Osteocyte (in vitro differentiated cells): Measurements from ENCODE around the gene PDE4B. TPM values are rescaled to one million over a fixed set of nuclear protein-coding genes. Genes with fewer than 3 reads are reported as not detected.

Experiments
- DNase-seq: peaks from one replicate; pipeline ENCODE4 v3.0.0; 2021; ENCODE audit warnings: mixed read lengths; ENCODE audit not compliant: unreplicated experiment; ENCODE audit errors: extremely low spot score
- H3K27ac Mint-ChIP-seq: one replicate; pipeline ENCODE4 v1.8.0; 2021; ENCODE audit warnings: mild to moderate bottlenecking, mixed read lengths; ENCODE audit not compliant: unreplicated experiment
- H3K27me3 Mint-ChIP-seq: one replicate; pipeline ENCODE4 v1.8.0; 2021; ENCODE audit warnings: mixed read lengths; ENCODE audit not compliant: unreplicated experiment
- H3K36me3 Mint-ChIP-seq: one replicate; pipeline ENCODE4 v1.8.0; 2021; ENCODE audit warnings: mixed read lengths; ENCODE audit not compliant: unreplicated experiment
- H3K4me1 Mint-ChIP-seq: one replicate; pipeline ENCODE4 v1.8.0; 2021; ENCODE audit warnings: mixed read lengths; ENCODE audit not compliant: unreplicated experiment
- H3K4me3 Mint-ChIP-seq: one replicate; pipeline ENCODE4 v1.8.0; 2021; ENCODE audit warnings: mild to moderate bottlenecking, moderate library complexity, mixed read lengths; ENCODE audit not compliant: unreplicated experiment
- H3K9me3 Mint-ChIP-seq: one replicate; pipeline ENCODE4 v1.8.0; 2021; ENCODE audit warnings: mixed read lengths; ENCODE audit not compliant: unreplicated experiment
- CTCF ChIP-seq: fragments of 200-600 bp; sonication (generic); IDR thresholded peaks from 2 replicates; pipeline ENCODE4 v1.5.0; 2021; ENCODE audit warnings: antibody characterized with exemption, mild to moderate bottlenecking, moderate library complexity
- total RNA-seq: library from RNA; stranded (reverse); gene quantifications from 2 replicates; pipeline ENCODE4 v1.2.1, GENCODE V29; 2021

Gene PDE4B
- total RNA-seq, 1 donor from 2014 or later: 53.1 TPM

DNA sequence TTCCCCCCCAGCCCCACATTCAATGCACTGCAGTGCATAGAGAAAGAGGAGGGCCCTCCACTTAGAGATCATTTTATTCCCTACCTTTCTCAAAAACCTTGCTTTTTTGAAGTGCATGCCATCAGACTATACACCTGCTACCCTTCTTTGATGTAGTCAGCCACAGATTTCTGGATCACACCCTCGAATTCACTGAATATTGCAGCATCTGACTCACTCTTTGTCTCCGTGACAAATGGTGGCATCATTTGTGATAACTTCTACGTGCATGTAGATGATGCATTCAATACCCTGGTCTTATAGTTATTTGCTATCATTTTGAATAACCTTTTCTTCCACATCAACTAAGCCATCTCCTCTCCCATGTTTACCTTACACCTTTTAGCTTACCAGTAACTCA, 431.0 kb downstream of the PDE4B start:
- Mint-ChIP-seq H3K4me3 (no peak overlapping the region), H3K4me1 (no peaks in the 10 kb centered on the region), H3K9me3 (no peaks in the 10 kb centered on the region), H3K27ac (no peak overlapping the region), H3K27me3 (peaks cover 28% of the 10 kb centered on the region), H3K36me3 (no peaks in the 10 kb centered on the region)
- DNase-seq: no peak
- no peak for TF ChIP-seq CTCF

GRCh38 chr1:66226985-66227384, 434.3 kb downstream of the PDE4B start:
- peaks cover 3% of the 10 kb centered on the region for H3K4me1 Mint-ChIP-seq
- TF ChIP-seq CTCF: no peak
- H3K4me3 Mint-ChIP-seq: no peak overlapping the region
- peaks cover 24% of the 10 kb centered on the region for H3K27me3 Mint-ChIP-seq
- no peaks in the 10 kb centered on the region for H3K9me3 Mint-ChIP-seq
- DNase-seq: no peak
- H3K27ac Mint-ChIP-seq: no peak overlapping the region
- H3K36me3 Mint-ChIP-seq: no peaks in the 10 kb centered on the region

GRCh38 chr1:66227966-66228365, 435.3 kb downstream of the PDE4B start:
- H3K4me1 Mint-ChIP-seq: peaks cover 3% of the 10 kb centered on the region
- DNase-seq: no peak
- no peaks in the 10 kb centered on the region for H3K36me3 Mint-ChIP-seq
- peaks cover 17% of the 10 kb centered on the region for H3K27me3 Mint-ChIP-seq
- H3K27ac Mint-ChIP-seq: no peak overlapping the region
- no peaks in the 10 kb centered on the region for H3K9me3 Mint-ChIP-seq
- H3K4me3 Mint-ChIP-seq: no peak overlapping the region
- TF ChIP-seq CTCF: no peak

DNA sequence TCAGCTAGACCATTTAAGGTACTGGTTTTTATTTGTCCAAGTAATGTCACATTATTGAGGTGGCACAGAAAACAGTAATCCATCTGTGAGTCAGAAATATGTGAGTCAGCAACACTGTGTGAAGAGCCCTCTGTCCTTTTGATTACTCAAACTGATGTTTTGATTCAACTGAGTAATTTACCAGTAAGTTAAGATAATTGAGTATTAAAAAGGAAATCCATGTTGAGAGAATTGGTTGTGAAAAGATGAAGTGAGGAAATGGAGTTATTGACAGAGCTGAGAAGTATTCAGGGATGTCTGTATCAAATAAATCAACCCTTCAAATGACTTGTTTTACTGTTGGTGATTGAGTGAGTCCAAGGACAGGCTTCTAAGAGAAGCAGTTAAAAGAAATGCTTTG, 438.5 kb downstream of the PDE4B start:
- no peak overlapping the region for H3K4me3 Mint-ChIP-seq
- H3K9me3 Mint-ChIP-seq: no peaks in the 10 kb centered on the region
- peaks cover 3% of the 10 kb centered on the region for H3K4me1 Mint-ChIP-seq

More for the DNA sequence above, 438.5 kb downstream of the PDE4B start:
- H3K27ac Mint-ChIP-seq: no peak overlapping the region
- no peaks in the 10 kb centered on the region for H3K36me3 Mint-ChIP-seq
- no peaks in the 10 kb centered on the region for H3K27me3 Mint-ChIP-seq
- TF ChIP-seq CTCF: no peak
- DNase-seq: no peak
